22Rv1 (cell line): ENCODE data around the gene CCDC60.

Experiments
- H3K27ac ChIP-seq: fragments of 450-650 bp; 2 replicates; pipeline ENCODE4 v1.5.1; 2017
- ZFX ChIP-seq: fragments of 450-650 bp; IDR thresholded peaks from 2 replicates; pipeline ENCODE4 v1.6.1; 2017; ENCODE audit warnings: antibody characterized with exemption, borderline replicate concordance
- TF ChIP-seq, protein P1 (sequence below): fragments of 450-650 bp; IDR thresholded peaks from 2 replicates; pipeline ENCODE4 v1.5.1; 2017; ENCODE audit warnings: mild to moderate bottlenecking

Gene CCDC60

DNA sequence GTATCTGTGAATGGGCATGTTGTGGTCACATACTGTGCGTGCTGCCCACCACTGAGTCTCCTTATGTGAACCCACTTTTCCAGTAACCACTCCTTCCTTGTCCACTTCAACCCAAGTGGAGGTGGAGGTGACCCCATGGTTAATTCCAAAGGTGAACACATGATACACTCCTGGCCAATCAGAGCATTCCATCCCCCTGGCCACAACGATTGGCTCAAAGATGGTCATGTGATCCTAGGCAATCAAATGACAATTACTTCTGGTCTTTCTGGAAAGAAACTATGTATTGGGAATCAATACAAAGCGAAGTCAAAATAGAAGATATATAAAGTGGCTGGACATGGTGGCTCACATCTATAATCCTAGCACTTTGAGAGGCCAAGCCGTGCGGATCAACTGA is 20.2 kb upstream of the CCDC60 start:
- TF ChIP-seq, protein P1, sequence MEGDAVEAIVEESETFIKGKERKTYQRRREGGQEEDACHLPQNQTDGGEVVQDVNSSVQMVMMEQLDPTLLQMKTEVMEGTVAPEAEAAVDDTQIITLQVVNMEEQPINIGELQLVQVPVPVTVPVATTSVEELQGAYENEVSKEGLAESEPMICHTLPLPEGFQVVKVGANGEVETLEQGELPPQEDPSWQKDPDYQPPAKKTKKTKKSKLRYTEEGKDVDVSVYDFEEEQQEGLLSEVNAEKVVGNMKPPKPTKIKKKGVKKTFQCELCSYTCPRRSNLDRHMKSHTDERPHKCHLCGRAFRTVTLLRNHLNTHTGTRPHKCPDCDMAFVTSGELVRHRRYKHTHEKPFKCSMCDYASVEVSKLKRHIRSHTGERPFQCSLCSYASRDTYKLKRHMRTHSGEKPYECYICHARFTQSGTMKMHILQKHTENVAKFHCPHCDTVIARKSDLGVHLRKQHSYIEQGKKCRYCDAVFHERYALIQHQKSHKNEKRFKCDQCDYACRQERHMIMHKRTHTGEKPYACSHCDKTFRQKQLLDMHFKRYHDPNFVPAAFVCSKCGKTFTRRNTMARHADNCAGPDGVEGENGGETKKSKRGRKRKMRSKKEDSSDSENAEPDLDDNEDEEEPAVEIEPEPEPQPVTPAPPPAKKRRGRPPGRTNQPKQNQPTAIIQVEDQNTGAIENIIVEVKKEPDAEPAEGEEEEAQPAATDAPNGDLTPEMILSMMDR: no peak
- no peak for TF ChIP-seq ZFX
- H3K27ac ChIP-seq: no peak overlapping the region

DNA sequence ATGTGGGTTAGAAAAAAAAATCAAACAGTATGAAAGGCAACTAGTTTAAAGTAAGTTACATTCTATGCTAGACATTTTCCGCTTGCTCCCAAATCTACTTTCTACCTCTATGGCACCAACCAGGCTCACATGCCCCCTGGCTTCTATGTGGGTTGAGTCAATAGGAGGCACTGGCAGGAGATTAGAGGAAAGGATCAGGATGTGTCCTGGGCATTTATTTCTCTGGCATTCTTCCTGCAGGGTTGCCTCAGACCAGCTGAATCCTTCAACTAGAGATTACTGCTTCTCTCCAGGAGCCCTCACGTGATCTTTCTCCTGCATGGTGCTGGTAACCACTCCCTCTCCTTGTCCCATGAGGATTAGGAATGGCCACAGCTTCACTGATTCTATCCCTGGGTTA is 14.9 kb upstream of the CCDC60 start:
- no peak overlapping the region for H3K27ac ChIP-seq
- TF ChIP-seq, protein P1: no peak
- no peak for TF ChIP-seq ZFX

DNA sequence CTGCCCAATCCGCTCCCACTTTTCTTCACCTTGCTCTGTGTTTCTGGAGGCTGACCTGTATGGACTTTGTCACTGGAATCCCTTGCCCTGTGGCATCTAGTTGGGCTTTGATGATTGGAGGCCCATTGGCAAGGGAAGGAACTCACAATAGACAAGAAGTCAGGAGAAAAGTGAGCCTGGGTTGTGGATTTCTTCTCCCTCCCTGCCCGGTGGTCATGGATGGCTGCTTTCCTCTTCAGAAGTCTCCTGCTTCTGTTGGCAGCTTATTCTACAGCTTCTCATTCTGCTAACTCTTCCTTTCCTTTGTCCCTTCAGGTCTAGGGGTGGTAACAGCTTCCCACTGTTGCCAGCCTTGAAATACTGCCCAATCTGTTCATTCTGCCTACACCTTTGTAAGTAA is 13.9 kb upstream of the CCDC60 start:
- H3K27ac ChIP-seq: no peak overlapping the region
- no peak for TF ChIP-seq ZFX
- TF ChIP-seq, protein P1: no peak

DNA sequence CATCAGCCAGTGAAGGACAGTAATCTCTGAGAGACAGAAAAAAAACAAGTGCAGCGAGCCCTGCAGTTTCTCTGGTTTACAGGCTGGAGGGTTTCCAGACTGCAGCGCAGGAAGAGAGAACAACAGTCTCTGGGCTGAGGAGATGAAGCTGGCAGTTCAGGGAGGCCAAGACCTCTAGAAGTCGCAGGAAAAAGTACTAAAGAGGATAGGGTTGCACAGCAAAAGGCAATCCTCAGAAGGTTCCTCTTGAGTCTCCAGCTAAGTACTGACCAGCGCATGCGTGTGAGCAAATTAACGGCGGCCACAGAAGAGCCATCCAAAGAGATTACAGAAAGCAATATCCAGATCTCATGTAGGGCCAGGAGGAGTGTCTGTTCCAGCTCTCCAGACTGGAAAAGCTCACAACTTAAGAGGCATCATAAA is 12.2 kb upstream of the CCDC60 start:
- no peak overlapping the region for H3K27ac ChIP-seq
- no peak for TF ChIP-seq ZFX
- TF ChIP-seq, protein P1: no peak

DNA sequence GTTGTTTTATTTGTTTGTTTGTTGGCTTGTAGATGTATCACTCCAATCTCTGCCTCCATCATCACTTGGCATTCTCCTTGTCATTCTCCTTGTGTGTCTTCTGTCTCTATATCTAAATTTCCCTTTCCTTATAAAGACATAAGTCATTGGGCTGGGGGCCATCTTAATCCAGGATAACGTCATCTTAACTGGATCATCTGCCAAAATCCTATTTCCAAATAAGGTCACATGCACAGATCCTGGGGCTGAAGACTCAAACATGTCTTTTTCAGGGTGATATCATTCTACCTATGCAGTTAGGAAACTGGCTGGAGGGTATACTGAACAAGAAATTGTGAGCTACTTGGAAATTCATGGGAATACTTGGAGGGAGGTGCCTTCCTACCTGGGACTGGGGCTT is 8.7 kb upstream of the CCDC60 start:
- H3K27ac ChIP-seq: no peak overlapping the region
- TF ChIP-seq, protein P1: no peak
- no peak for TF ChIP-seq ZFX

DNA sequence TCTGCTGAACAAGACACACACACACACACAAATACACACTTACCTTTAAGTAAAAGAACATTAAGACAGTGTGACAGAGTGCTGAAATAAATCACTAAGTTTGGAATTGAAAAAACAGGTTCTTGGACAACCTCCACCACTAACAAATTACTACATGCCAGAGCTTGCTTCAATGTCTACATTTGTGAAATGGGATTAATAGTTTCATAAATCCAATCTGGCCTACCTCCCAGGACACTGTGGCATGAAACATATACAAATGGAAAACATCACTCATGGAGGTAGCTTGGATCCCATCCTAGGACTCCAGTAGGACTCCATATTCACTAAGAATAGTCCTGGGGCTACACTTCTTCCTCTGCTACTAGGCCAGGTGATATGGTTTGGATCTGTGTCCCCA is 8.2 kb upstream of the CCDC60 start:
- no peak overlapping the region for H3K27ac ChIP-seq
- TF ChIP-seq, protein P1: no peak
- no peak for TF ChIP-seq ZFX

DNA sequence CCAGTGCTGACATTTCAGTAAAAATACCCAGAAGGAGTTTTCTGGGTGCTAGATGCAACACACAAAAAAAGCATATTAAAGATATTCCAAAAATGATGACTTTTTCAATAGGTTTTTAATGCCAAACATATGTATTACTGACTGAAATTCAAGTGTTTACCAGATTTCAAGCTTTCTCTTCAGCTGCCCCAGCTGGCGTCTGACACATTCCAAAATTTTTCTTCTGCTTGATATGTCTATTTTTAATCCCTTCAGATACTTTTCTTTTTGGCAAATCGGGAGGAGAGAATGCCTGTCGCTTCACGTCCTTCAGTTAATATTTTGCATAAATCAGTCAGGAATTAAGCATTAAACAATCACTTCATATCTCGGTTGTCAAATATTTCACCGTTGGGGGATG is 7.1 kb upstream of the CCDC60 start:
- no peak overlapping the region for H3K27ac ChIP-seq
- TF ChIP-seq ZFX: no peak
- TF ChIP-seq, protein P1: no peak
